Measurements from ENCODE around the gene TIPRL.
A peak's percentile ranks its signal among the peaks of the same experiment; 100 is the strongest.

Gene TIPRL

GRCh38 chr1:168135921-168136708 lies 42.6 kb upstream of the TIPRL start:
- peak overlapping the region; percentile 79 for H3K4me3 ChIP-seq (ENCODE audit: low read depth, low read length)
- TF ChIP-seq CTCF (IDR thresholded peaks at IDR 0.05; ENCODE audit: insufficient read depth, low read length, missing control alignments) = no peak
- ChIA-PET CTCF (interaction anchor here (1.2 to 4.8 kb wide), 6 partner anchors 9 to 420 kb away, joined by 3 to 39 read pairs (median 6); no protein-coding TSS in a partner anchor), POLR2A (interaction anchor here (0.6 to 1.4 kb wide), 4 partner anchors 10 to 243 kb away, joined by 3 to 5 read pairs (median 3); no protein-coding TSS in a partner anchor)
- DNase-seq (ENCODE audit: low read depth, low spot score) = no peak

GRCh38 chr1:168136709-168137514 lies 41.9 kb upstream of the TIPRL start, which contains the start of gene GPR161:
GPR161 (minus strand) TSS chr1:168136930; CDS start chr1:168104850, 32,080 bp downstream.
- no peak for TF ChIP-seq CTCF (IDR thresholded peaks at IDR 0.05; ENCODE audit: insufficient read depth, low read length, missing control alignments)
- H3K4me3 ChIP-seq (ENCODE audit: low read depth, low read length) = peak within 1 kb of the TSS; percentile 79
- ChIA-PET POLR2A (interaction anchor here (0.8 to 1.4 kb wide), 2 partner anchors 11 to 57 kb away, joined by 3 to 5 read pairs; no protein-coding TSS in a partner anchor), CTCF (interaction anchor here (1.3 to 4.8 kb wide), 5 partner anchors 9 to 421 kb away, joined by 3 to 39 read pairs (median 8); no protein-coding TSS in a partner anchor)
- DNase-seq (ENCODE audit: low read depth, low spot score) = no peak

DNA sequence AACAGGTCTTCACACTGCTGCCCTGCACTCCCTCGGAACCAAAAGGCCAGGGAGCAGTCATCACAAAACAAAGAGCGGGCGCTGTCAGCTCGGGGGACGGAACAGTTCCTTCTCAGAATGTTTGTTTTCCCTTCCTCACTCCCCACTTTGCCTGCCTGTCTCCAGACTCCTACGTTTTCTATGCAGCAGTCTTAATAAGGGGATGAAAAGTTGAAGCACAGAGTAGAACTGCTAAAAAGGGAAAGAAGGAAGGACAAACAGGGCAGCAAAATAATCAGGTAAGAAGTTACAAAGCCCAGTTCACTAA lies 41.3 kb upstream of the TIPRL start:
- H3K4me3 ChIP-seq (ENCODE audit: low read depth, low read length) = peak overlapping the region; percentile 79
- CTCF ChIA-PET = interaction anchor here (1.3 to 2.0 kb wide), 3 partner anchors 9 to 55 kb away, joined by 4 to 10 read pairs (median 4); no protein-coding TSS in a partner anchor
- POLR2A ChIA-PET = interaction anchor here (1.1 to 1.4 kb wide), 2 partner anchors 11 to 12 kb away, joined by 3 to 4 read pairs; no protein-coding TSS in a partner anchor
- DNase-seq (ENCODE audit: low read depth, low spot score) = no peak
- no peak for TF ChIP-seq CTCF (IDR thresholded peaks at IDR 0.05; ENCODE audit: insufficient read depth, low read length, missing control alignments)

DNA sequence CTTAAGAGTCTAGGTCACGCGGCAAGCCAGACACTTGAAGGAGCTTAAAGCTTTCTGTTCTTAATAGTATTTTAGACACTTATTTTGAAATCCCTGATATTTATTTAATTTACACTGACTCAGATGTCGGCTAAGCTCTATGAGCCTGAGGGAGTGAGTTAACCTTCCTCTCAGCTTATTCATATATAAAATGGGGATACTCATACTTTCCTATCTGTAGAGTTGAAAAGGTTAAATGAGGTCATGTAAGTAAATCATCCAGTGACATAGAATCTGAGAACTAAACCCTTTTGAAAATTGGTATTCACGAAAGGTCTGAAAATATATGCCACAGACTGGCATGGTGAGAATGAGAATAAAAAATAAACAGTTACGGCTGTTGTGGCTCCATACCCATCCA lies 40.6 kb upstream of the TIPRL start:
- no peak for DNase-seq (ENCODE audit: low read depth, low spot score)
- no peak for TF ChIP-seq CTCF (IDR thresholded peaks at IDR 0.05; ENCODE audit: insufficient read depth, low read length, missing control alignments)
- POLR2A ChIA-PET = interaction anchor here (1.1 kb wide), 1 partner anchor 12 kb away, joined by 4 read pairs; no protein-coding TSS in a partner anchor
- CTCF ChIA-PET = interaction anchor here (1.3 to 2.0 kb wide), 3 partner anchors 9 to 56 kb away, joined by 4 to 10 read pairs (median 4); no protein-coding TSS in a partner anchor
- no peak overlapping the region; the same call in 1 of the 2 replicates for H3K4me3 ChIP-seq (ENCODE audit: low read depth, low read length)

DNA sequence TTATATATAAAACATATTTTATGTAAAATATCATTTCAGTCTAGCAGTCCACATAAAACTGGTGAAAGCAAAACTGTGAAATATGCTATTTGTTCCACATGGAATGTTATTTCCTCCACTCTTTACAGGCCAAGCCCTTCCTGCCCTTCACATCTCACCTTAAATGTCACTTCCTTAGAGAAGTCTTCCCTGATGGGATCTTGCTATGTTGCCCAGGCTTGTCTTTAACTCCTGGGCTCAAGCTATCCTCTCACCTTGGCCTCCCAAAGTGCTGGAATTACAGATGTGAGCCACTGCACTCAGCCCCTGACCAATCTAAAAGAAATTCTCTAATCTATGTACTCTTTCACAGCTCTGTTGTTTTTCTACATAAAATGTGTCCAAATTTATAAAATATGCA lies 39.7 kb upstream of the TIPRL start:
- H3K4me3 ChIP-seq (ENCODE audit: low read depth, low read length) = no peak overlapping the region
- DNase-seq (ENCODE audit: low read depth, low spot score) = no peak
- POLR2A ChIA-PET = no interaction called here
- no peak for TF ChIP-seq CTCF (IDR thresholded peaks at IDR 0.05; ENCODE audit: insufficient read depth, low read length, missing control alignments)
- CTCF ChIA-PET = interaction anchor here (1.0 to 2.0 kb wide), 3 partner anchors 15 to 57 kb away, joined by 3 to 10 read pairs (median 4); no protein-coding TSS in a partner anchor

All from AG04449 (cell line).